ENCODE data around the gene NAALADL2.
"Not testable (repeated sequence)": the region's sequence is repeated elsewhere in the genome, so short reads cannot be mapped to it uniquely, and the experiment has no call there.

NAALADL2 gene

DNA sequence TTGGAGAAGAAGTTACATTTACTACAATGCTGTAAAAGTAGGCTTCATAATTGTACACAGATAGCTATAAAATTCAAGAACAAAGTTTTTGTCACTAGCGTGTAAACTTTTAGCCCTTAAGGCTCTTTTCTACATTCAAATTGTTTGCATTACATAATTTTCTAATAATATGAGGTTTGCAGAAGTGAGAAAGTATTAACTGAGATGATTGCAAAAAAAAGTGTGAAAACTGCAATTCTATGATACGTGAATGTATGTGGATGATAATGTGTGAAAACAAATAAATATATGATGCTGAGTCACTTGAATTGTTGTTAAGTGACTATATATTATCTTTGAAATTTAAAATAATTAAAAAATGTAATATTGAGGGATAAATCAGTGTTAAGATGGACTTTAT, 557.5 kb downstream of the NAALADL2 start:
- no peak for DNase-seq

DNA sequence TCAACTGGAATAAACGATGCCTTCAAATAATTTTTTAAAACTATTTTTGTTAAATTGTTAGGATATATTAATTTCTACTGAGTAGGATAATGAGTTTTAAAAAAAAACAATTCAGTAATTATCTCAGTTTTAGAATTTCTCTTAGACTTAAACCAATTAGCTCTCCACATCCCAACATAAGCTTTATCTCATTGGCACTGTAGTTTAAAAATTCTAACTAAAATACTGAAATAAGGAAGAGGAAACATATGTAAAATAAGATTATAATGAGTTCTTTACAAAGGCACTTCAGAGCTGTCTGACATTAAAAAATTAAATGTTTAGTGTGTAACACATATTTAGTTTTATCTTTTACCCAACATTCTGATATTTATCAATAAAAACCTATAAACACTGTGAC, 558.3 kb downstream of the NAALADL2 start:
- no peak for DNase-seq

DNA sequence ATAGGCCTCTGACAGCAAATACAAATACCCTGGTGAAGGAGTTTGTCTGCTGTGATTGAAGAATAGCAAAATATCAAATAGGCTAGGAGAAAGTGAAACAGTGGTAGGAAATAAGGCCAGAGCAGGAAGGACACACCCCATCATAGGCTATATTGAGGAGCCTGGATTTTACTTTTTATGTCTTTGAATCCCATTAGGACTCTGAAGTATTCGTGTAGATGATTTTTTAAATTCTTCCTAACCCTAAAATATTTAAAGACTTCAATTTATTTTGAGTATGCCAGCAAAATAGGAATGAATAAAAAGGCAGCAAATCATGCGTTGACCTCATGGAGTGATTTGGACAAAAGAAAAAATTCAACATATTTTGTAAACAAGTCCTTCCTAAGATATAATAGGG, 562.8 kb downstream of the NAALADL2 start:
- no peak for DNase-seq

DNA sequence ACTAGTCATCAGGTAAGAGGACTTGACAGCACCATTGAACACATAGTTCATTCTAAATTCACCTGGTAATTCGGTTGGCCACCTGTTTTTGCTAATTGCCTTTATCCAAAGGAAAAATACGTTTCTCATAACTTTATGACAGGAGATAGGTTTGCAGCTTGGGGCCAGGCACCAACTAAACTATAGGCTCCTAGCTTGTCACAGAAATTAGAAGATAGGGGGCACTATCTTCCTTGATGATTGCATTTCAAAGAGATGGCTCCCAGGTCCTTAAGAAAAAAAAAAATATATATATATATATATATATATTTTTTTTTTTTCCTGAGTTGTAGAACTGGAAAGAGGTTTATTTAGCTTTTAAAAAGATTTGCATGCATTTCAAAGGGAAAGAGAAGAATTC, 563.6 kb downstream of the NAALADL2 start:
- DNase-seq: no peak

DNA sequence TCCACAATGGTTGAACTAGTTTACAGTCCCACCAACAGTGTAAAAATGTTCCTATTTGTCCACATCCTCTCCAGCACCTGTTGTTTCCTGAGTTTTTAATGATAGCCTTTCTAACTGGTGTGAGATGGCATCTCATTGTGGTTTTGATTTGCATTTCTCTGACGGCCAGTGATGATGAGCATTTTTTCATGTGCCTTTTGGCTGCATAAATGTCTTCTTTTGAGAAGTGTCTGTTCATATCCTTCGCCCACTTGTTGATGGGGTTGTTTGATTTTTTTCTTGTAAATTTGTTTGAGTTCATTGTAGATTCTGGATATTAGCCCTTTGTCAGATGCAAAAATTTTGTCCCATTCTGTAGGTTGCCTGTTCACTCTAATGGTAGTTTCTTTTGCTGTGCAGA, 564.7 kb downstream of the NAALADL2 start:
- not testable (repeated sequence) for DNase-seq

DNA sequence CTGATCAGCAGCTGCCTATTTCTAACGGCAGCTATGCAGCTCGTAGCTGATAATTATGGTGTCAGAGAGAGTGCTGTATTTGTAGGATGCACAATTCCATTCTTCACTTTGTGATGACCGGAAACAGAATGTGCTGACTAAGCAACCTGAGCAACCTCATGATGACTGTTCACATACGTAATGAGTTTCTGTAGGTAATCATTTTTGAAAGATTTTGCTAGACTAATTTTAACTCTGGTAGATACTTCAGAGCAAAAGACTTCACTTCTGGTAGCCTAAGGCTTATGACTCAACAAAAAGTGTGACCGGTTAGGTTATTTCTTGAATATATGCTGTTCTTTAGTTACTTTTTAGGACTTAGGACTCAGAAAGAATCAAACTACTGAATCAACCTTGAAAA, 567.7 kb downstream of the NAALADL2 start:
- no peak for DNase-seq

DNA sequence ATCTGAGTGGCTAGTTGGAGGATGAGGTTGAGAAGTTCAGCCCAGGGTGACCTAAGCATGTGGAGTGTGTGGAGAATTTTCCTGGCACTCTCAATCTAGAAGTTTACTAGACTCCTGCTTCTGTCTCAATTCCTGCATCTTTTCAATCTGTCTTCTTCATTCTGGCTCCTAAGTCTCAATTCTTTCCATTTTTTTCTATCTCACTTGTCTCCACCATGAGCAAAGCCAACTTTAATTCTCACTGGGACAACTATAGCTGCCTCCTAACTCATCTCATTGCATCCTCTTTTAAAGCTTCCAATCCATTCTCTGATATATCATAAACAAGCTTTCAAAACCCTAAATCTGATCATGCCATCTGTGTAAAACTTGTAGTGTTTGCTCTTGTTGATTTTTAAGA, 569.3 kb downstream of the NAALADL2 start:
- no peak for DNase-seq

DNA sequence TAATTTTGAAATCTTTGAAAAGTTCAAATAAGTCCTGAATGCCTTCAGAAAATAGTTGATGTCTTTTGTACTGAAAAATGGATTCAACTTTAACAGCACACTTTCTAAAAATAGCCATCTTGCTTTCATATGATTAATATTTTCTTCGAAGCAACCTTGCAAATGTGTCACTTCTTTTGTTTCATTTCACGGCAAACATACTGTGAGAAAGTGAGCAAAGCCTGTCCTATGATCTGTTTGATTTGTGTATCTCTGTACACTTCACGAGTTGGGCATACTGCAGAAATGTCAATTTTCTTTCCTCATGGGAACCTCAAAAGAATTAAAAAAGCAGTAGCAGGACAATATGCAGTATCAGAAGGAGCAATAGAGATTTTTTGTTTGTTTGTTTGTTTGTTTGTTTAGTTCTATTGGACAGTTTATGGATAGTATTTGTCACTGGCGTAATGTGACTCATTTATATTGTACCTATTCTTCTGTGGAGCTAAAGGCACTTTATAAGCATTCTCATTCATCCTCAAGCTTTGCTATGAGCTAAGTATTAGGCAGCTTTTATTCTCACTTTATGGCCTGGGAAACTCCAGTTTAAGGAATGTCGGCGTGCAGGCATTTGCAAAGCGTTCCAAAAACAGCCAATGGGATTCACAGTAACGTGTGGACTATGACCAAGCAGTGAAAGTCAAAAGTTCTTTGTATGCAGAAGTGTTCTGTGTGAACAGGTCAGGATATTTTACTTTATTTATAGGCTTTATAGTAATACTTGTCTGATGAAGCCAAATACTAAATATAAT, 572.0 kb downstream of the NAALADL2 start:
- DNase-seq: no peak

DNA sequence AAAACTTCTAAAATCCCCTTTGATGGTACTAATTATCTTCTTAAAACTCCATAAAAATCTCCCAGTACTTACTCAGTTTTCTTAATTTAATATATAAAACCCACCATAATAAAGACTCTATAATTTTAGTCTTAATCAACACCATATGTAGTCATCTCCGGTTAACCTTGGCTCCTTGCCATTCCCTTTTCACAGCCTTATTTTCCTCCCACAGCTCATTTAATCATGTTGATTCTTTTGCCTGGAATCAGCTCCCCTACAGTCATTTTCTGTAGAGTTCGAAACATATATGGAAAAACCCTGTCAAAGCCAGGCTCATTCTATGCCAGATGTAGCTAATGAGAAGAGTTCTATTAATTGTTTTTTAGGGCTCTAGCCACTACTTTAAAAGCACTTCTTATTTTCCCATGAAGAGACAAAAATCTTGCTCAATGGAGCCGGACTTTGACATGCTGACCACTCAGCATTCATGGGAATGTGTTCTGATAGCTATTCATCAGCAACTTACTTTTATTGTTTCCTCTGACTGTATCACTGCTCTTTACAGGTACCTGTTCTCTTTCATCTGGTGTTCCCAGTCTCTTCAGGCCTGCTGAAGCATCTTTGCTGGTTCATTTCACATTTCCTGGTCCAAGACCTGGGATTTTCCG, 573.4 kb downstream of the NAALADL2 start:
- no peak for DNase-seq

DNA sequence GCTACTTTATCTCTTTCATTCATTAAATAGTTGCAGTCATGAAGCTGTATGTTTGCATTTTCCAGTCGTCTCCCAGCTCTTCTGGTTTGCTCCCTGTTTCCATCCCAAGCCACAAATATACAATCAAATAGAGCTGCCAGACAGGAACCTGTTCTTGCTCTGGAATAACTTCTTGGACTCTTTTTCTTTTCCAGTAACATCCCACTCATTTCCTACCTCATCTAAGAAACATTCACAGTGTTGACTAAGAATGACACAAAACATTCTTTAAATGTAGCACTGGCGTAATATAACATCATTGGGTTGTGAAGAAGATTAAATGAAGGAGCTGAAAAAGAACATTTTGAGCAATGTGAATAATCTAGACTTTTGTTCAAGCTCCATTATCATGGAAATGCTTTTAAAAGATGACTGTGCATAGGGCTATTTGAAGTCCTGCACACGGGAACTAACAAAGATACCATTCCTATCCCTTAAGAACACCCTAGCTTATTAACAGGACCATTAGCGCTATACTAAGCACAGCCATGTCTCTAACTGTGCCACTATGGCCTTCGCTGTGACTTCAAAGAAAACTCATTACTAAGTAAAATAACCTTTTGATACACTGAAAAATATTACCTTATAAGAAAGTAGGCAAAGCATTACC, 574.0 kb downstream of the NAALADL2 start:
- no peak for DNase-seq

DNA sequence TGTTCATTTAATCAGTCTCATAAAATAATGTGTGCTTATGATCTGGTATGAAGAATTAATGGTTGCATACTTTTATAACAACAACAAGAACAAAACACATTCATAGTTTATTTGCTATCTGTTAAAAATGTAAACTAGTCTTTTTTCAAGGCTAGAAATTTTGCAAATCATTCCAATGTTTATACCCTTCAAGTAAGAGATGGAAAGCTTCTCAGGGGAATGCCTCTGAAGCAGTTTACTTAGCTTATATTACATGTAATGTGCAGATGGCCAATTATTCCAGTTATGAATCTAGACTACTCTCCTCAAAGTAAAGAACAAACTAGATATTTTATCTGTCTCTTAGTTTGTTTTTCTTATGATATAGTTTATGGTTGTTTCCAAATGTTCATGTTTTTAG, 575.4 kb downstream of the NAALADL2 start:
- DNase-seq: no peak

DNA sequence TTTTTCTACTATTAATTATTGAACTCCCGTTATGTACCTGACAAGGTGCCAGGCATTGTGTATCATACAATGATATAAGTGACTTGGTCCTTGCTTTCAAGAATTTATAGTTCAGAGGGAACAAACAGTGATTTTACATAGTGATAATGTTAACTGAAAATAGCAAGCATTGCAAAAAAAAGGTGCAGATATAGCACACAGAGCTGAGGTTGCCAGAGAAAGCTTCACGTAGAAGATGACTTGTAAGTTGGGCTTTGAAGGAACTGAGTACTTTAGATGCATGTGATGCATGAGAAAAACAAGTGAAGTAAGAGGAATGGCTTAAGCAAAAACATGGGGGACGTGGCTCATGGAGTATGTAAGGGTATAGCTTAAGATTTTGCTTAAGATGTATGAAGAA, 584.5 kb downstream of the NAALADL2 start:
- no peak for DNase-seq

DNA sequence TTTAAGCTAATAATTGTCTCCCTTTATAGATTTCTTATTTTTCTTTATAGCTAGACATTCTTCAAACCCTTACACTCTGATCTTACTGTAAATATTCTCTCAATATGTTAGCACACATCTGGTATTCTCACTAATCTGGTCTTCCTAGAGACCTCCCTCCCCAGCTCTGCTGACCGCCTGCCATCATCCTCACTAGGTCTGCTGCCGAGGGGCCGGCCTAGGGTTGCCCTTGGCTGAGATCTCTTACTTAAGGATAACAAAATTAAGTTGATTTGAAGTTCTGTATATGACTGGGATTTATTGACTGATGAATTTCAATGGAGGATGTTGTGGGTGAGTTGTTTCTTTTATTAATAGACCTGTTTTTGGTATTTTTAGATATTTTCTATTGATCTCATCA, 586.6 kb downstream of the NAALADL2 start:
- no peak for DNase-seq

DNA sequence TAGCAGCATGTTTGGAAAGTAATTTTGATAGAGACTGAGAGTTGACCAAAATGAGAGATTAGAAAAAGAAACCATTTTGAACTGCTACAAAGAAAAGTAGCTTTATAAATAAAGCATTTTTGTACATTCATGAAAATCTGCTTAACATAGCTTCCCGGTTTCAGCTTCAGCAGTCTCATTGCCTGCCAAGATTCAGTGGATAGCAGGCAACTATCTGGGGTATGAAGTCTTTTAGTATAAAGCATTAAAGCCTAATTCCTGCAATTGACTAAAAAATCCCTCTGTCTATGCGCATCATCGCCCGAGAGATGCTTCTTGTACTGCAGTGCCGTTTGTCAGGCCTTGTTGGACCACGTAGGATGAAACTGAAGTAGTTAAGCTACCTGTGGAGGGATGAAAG, 588.4 kb downstream of the NAALADL2 start:
- no peak for DNase-seq

DNA sequence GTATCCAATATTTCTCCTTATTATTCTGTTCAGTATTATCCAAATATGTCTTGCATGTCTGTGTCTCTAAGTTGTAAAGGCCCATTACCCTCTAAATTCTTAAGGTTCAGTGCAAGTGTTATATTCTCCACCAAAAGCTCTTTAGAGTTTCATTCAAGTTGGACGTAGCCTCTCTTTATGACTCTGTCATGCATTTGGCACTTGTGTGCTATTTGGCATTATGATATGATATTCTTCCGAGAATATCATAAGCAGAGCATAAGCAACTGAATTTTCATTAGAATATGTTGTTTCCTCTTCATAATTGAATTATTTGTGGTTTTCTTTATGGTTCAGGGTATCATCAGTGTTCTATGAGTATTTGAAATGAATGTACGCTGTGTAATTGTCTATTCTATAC, 594.2 kb downstream of the NAALADL2 start:
- no peak for DNase-seq

DNA sequence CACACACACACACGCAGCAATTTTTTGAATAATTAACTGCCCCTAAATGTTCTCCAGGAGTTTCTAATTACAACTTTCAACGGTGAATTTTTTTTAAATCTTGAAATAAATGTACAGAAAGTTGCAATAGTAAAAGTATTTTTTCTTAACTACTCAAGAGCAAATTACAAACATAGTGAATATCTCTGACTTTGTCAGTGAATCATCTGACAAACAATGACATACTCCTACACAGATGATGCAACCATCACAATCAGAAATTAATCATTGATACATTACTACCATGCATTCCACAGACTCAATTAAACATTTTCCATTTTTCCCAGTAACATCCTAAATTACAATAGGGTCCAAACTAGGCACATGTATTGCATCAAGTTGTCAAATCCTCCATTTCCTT, 597.3 kb downstream of the NAALADL2 start:
- no peak for DNase-seq

DNA sequence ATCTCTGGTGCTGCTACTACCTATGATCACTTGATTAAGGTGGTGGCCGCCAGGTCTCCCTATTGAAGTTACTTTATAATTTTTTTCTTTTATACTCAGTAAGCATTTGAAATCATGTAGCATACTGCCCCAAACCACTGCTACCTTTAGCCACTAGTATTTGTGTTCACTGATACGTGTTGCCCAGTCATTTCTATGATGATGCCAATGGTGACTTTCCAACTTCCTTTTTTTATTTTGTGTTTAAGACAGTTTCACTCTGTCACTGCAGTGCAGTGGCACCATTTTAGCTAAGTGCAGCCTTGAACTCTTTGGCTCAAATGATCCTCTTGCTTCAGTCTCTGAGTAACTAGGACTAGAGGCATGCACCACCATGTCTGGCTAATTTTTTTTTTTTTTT, 598.2 kb downstream of the NAALADL2 start:
- no peak for DNase-seq

DNA sequence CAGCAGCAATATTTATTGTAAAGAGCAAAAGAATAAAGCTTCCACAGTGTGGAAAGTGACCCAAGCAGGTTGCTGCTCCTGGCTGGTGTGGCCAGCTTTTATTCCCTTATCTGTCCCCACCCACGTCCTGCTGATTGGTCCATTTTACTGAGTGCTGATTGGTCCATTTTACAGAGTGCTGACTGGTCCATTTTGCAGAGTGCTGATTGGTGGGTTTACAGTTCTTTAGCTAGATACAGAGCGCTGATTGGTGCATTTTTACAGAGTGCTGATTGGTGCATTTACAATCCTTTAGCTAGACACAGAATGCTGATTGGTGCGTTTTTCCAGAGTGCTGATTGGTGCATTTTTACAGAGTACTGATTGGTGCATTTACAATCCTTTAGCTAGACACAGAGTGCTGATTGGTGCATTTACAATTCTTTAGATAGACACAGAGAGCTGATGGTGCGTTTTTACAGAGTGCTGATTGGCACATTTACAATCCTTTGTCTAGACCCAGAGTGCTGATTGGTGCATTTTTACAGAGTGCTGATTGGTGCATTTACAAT, 601.8 kb downstream of the NAALADL2 start:
- not testable (repeated sequence) for DNase-seq

DNA sequence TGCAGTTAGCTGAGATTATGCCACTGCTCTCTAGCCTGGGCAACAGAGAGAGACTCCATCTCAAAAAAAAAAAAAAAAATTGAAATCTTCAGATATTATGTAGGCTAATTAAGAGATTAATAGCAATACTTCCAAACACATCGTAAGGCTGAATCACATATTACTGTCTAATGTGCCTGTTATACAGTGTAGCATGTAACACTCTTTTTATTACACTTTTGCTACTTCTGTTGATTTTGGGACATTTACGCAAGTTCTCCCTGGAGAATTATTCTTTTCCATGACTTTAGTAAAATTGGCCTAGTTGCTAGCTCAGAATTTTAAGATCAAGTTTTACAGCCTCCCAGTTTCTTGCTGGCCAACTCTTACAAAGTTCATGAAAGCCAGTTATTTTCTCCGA, 605.2 kb downstream of the NAALADL2 start:
- DNase-seq: no peak

DNA sequence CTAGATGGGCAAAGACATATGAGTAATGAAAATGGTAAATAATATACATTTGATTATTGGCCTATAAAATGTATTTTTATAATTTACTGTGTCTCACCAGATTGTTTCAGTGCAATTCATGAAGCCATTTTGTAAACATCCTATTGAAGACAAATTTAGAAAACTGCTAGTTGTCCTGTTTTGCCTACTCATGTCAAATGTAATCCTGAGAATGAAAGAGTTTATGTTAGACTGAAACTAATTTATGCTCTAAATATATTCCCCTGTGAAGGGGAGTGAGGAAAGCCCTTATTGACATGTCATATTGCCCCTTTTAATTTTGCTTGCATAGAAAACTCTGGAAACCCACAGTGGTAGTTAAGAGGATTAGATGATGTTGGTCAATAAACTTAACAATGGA, 610.0 kb downstream of the NAALADL2 start:
- no peak for DNase-seq

DNA sequence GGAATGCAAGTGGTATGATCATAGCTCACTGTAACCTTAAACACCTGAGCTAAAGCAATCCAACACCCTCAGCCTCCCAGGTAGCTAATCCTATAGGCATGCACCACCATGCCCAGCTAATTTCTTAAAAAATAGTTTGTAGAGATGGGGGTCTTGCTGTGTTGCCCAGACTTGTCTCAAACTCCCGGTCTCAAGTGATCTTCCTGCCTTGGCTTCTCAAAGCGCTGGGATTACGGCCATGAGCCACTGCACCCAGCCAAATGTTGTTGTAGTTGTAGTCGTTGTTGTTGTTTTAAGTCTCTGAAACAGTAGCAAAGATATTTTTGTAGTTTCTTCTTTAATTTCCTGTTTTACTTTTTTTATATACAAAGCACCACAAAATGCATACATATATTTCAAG, 616.6 kb downstream of the NAALADL2 start:
- DNase-seq: no peak

DNA sequence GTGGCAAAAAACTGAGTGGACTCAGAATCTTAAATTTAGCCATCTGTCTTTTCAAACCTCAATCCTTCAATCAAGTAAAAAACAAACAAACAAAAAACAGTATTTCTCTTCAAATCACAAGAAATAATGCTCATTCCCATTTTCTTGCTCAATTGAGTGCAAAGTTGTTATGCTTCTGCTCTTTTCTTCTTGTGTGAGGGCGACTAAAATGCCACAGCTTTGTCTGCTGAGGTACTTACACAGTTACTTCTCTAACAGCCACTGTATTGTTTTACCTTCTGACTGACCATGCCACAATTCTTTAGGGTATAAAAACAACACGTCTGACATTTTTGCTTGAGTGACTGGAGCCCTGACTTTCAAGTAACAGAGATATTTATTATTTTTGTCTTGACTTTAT, 617.4 kb downstream of the NAALADL2 start:
- no peak for DNase-seq

Data from amygdala (tissue), 56 donors.